HUES64 (cell line): ENCODE data around the gene STOM.
A peak's percentile ranks its signal among the peaks of the same experiment; 100 is the strongest.

Source experiments
- H3K27ac ChIP-seq: 2 replicates; pipeline ENCODE4 v1.7.0; 2013; ENCODE audit warnings: low read depth, low read length, inconsistent platforms
- H3K27me3 ChIP-seq: 2 replicates; pipeline ENCODE4 v1.6.1; 2013; ENCODE audit warnings: mild to moderate bottlenecking, low read length; ENCODE audit not compliant: insufficient read depth
- H3K36me3 ChIP-seq: 2 replicates; pipeline ENCODE4 v1.6.1; 2013; ENCODE audit warnings: mild to moderate bottlenecking, low read length; ENCODE audit not compliant: insufficient read depth
- H3K4me1 ChIP-seq: 2 replicates; pipeline ENCODE4 v1.6.1; 2013; ENCODE audit warnings: mild to moderate bottlenecking, low read length, moderate library complexity; ENCODE audit not compliant: insufficient read depth
- H3K4me3 ChIP-seq: 2 replicates; pipeline ENCODE4 v1.5.1; 2013; ENCODE audit warnings: mild to moderate bottlenecking, low read length, moderate library complexity
- H3K9ac ChIP-seq: 2 replicates; pipeline ENCODE4 v1.6.1; 2013; ENCODE audit warnings: mild to moderate bottlenecking, low read depth, low read length
- H3K9me3 ChIP-seq: 2 replicates; pipeline ENCODE4 v1.6.1; 2013; ENCODE audit warnings: low read depth, low read length; ENCODE audit not compliant: insufficient read depth
- WGBS: fragments of 150-250, 120-280 bp; methylation state at CpG from one replicate; pipeline ENCODE4 v1.1.7; 2013; ENCODE audit warnings: missing lambda C conversion rate; 5-methylcytosine and 5-hydroxymethylcytosine counted together

The STOM gene

DNA sequence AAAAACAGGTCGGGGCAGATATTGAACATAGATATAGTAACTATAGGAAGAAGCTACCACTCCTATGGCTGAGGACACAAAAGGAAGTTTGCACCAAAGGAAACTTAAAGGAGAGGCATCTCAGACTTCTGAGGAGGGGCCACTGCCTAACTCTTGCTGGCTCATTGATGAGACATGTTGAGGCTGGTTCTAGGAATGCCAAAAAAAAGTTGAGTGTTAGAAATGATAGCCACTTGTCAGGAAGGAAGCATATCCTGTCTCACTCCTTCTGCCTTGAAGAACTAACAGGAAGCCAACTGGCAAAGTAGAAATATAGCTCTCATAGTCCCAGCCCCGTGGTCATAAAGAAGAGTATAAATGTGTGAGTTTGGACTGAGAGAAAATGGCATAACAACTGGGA, 23.3 kb upstream of the STOM start:
- Histone ChIP-seq H3K9ac (no peak overlapping the region), H3K9me3 (no peaks in the 10 kb centered on the region), H3K36me3 (no peaks in the 10 kb centered on the region), H3K4me1 (no peaks in the 10 kb centered on the region; the same call in 1 of the 2 replicates), H3K27ac (no peak overlapping the region), H3K4me3 (no peak overlapping the region), H3K27me3 (no peaks in the 10 kb centered on the region)
- WGBS: 100% methylated on average over 1 of the region's 2 CpGs

DNA sequence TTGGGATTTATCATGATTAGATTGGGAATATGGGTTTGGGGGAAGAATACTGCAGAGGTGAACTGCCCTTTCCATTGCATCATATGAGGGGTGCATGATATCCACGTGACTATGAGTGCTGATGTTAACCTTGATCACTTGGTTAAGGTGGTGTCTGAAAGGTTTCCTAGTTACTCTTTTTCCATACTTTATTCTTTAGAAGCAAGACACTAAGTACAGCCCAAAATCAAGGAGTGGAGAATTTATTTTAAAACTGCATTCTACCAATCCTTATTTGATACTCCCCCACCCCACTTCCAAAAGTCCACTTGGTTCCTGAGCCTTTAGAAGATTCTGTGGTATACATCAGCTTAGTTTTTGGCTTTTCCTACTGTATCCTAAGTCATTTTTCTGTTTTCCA, 20.3 kb upstream of the STOM start:
- no peak overlapping the region for H3K27ac ChIP-seq
- peaks cover 14% of the 10 kb centered on the region for H3K4me1 ChIP-seq
- H3K4me3 ChIP-seq: no peak overlapping the region
- 95% methylated on average over 1 of the region's 1 CpG for WGBS
- H3K27me3 ChIP-seq: no peaks in the 10 kb centered on the region
- H3K9ac ChIP-seq: no peak overlapping the region
- no peaks in the 10 kb centered on the region for H3K9me3 ChIP-seq
- H3K36me3 ChIP-seq: no peaks in the 10 kb centered on the region

DNA sequence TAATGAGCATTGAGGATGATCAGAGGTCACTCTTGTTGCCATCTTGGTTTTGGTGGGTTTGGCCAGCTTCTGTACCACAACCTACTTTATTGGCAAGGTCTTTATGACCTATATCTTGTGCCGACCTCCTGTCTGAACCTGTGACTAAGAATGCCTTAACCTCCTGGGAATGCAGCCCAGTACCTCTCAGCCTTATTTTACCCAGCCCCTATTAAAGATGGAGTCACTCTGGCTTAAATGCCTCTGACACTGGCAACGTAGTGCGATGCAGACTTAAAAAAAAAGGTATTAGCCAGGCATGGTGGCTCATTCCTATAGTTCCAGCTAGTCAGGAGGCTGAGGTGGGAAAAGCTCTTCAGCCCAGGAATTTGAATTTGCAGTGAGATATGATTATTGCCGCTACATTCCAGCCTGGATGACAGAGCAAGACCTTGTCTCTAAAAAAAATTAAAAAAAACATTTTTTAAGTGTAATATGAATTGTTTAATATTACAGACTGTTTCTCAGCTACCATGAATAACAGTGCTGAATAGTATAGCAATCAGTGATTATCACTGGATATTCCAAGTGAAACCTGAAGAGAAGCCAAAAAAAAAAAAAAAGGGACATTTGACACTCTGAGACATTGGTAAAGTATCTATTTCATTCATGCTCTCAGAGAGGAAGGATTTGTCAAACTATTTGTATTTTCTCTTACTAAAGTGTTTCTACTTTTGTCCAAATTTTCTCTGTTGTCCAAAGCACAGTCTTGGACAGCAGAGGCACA, 18.3 kb upstream of the STOM start:
- H3K27me3 ChIP-seq: no peaks in the 10 kb centered on the region
- no peak overlapping the region for H3K27ac ChIP-seq
- H3K4me1 ChIP-seq: peaks cover 14% of the 10 kb centered on the region
- no peaks in the 10 kb centered on the region for H3K36me3 ChIP-seq
- H3K9me3 ChIP-seq: no peaks in the 10 kb centered on the region
- H3K9ac ChIP-seq: no peak overlapping the region
- H3K4me3 ChIP-seq: no peak overlapping the region
- WGBS: 92% methylated on average over 3 of the region's 4 CpGs

- H3K4me1 ChIP-seq: peaks cover 14% of the 10 kb centered on the region
- H3K9ac ChIP-seq: peak overlapping the region; percentile 41; the same call in 1 of the 2 replicates
- no peaks in the 10 kb centered on the region for H3K27me3 ChIP-seq
- H3K9me3 ChIP-seq: no peaks in the 10 kb centered on the region
- 80% methylated on average over 1 of the region's 2 CpGs for WGBS
- peak overlapping the region; percentile 87 for H3K27ac ChIP-seq
- H3K36me3 ChIP-seq: no peaks in the 10 kb centered on the region
- H3K4me3 ChIP-seq: no peak overlapping the region
Observed at GRCh38 chr9:121386442-121387175, 16.6 kb upstream of the STOM start.

DNA sequence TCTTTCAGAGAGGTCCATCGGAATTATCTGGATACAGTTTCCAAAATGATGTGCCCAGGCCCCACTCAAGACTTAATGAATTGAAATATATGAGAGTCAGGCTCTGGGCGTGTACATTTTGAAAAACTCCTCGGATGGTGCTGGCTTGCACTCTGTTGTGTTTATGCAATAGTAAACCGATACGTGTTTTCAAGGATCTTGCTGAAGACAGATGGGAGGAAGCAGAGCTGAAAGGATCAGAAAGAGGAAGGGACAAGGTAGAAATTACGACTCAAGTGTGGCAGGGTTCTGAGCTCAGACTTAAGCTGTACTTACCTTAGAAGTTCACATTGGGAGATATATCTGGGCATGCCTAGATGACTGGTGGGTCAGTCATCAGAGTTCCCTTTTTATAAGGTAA, 13.7 kb upstream of the STOM start:
- 94% methylated on average over 6 of the region's 6 CpGs for WGBS

DNA sequence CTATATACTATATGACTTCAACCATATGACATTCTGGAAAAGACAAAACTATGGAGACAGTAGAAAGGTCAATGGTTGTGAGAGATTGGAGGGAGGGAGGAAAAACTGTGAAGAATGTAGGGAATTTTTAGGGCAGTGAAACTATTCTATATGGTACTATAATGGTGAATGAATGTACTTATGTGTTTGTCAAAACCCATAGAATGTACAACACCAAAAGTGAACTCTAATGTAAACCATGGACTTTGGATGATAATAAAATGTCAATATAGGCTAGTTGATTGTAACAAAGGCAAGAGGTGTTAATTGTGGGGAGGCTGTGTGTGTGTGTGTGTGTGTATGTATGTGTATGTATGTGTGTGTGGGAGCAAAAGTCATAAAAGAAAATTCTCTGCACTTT, 10.8 kb upstream of the STOM start:
- Histone ChIP-seq H3K9me3 (peaks cover 8% of the 10 kb centered on the region; the same call in 1 of the 2 replicates), H3K4me3 (no peak overlapping the region), H3K4me1 (peaks cover 3% of the 10 kb centered on the region), H3K27ac (no peak overlapping the region), H3K36me3 (no peaks in the 10 kb centered on the region), H3K9ac (no peak overlapping the region), H3K27me3 (no peaks in the 10 kb centered on the region)

More for the DNA sequence above, 13.7 kb upstream of the STOM start:
- Histone ChIP-seq H3K4me1 (peaks cover 14% of the 10 kb centered on the region), H3K9ac (no peak overlapping the region), H3K27ac (no peak overlapping the region), H3K27me3 (no peaks in the 10 kb centered on the region), H3K4me3 (no peak overlapping the region), H3K9me3 (no peaks in the 10 kb centered on the region), H3K36me3 (no peaks in the 10 kb centered on the region)

- Histone ChIP-seq H3K36me3 (no peaks in the 10 kb centered on the region), H3K27me3 (no peaks in the 10 kb centered on the region), H3K9me3 (peaks cover 8% of the 10 kb centered on the region; the same call in 1 of the 2 replicates), H3K4me1 (peaks cover 7% of the 10 kb centered on the region; the same call in 1 of the 2 replicates), H3K9ac (no peak overlapping the region), H3K27ac (no peak overlapping the region), H3K4me3 (no peak overlapping the region)
- WGBS: 96% methylated on average over 2 of the region's 4 CpGs
Observed at GRCh38 chr9:121376214-121376830, 6.3 kb upstream of the STOM start.

GRCh38 chr9:121373011-121373729, 3.1 kb upstream of the STOM start:
- Histone ChIP-seq H3K27ac (no peak overlapping the region), H3K4me3 (no peak overlapping the region), H3K9me3 (peaks cover 4% of the 10 kb centered on the region; the same call in 1 of the 2 replicates), H3K4me1 (peaks cover 15% of the 10 kb centered on the region), H3K36me3 (no peaks in the 10 kb centered on the region), H3K27me3 (peaks cover 11% of the 10 kb centered on the region), H3K9ac (no peak overlapping the region)
- whole genome bisulfite sequencing: 91% methylated on average over 5 of the region's 5 CpGs

DNA sequence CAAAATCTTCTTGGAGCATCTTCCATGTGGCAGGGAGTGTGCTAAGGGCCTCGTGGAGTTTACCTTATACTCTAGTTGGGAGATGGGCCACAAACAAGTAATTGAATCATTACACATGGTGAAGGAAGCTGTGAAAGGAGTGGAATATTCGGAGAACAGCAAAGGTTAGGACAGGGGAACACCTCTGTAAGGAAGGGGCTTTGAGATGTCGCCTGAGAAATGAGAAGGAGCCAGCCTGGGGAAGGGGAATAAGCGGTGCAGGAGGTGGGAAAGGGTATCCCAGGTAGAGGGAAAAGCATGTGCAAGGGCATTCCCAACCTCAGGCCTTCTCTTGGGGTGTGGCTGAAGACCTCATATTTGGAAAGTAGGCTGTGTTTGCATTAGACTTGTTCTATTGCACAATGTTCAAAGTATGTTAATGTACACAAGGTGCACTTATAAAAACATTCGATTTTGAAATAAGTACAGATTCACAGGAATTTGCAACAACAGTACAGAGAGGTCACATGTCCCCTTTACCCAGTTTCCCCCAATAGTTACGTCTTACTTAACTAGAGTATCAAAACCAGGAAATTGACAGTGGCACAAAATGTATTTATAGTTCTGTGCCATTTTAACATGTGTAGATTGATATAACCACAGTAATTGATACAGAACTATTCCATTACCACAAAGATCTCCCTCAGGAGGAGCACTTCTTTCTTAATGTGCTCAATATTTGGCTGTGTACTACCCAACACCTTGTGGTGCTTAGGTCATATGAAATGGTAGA, 2.4 kb upstream of the STOM start:
- Histone ChIP-seq H3K9me3 (no peaks in the 10 kb centered on the region), H3K4me3 (no peak overlapping the region), H3K4me1 (peaks cover 21% of the 10 kb centered on the region), H3K36me3 (no peaks in the 10 kb centered on the region), H3K27me3 (peaks cover 11% of the 10 kb centered on the region), H3K27ac (no peak overlapping the region), H3K9ac (no peak overlapping the region)
- WGBS: 86% methylated on average over 6 of the region's 6 CpGs

DNA sequence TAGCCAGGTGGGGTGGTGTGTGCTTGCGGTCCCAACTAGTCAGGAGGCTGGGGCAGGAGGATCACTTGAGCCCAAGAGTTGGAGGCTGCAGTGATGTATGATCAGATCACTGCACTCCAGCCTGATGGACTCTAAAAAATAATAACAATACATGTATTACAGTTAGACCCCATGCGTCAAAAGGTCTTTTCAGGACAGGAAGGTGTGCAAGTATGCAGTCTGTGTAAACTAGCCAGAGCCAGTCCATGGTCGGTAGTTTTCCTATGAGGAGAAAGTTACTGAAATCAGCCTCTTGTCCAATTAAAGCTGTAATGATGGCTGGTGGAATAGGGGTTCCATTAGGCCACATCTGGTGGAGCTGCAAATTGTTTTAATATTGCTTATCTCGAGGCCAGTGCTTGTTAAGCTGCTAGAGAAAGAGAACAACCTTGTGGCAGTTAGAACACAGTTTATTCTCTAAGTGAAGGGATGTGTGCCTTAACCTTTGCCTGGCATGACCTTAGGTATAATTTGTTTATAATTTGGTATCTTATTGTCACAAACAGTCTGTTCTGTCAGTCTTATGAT, 1.5 kb upstream of the STOM start:
- Histone ChIP-seq H3K4me1 (peaks cover 27% of the 10 kb centered on the region), H3K9me3 (no peaks in the 10 kb centered on the region), H3K27ac (no peak overlapping the region), H3K4me3 (no peak overlapping the region), H3K27me3 (peaks cover 11% of the 10 kb centered on the region), H3K9ac (no peak overlapping the region), H3K36me3 (no peaks in the 10 kb centered on the region)
- WGBS: 88% methylated on average over 4 of the region's 4 CpGs
